HL-60/S4 treated with phorbol 12-myristate 13-acetate at 8.2 ng/mL for 4 days and 3 days (cell line): ENCODE data around the gene CCR4.
"Not testable (repeated sequence)": the region's sequence is repeated elsewhere in the genome, so short reads cannot be mapped to it uniquely, and the experiment has no call there.

ENCODE experiments used
- in situ Hi-C: fragments of 300-500 bp; cut with MboI; formaldehyde crosslinking; loops from 2 replicates; pipeline ENCODE4 v1.15.0; 2022; ENCODE audit warnings: low sequenced_read_pairs

The CCR4 gene

GRCh38 chr3:32977861-32978260, 26.4 kb downstream of the CCR4 start:
- in situ Hi-C loops, result no loop called here

GRCh38 chr3:32978331-32978730, 26.9 kb downstream of the CCR4 start:
- in situ Hi-C loops, result no loop called here

GRCh38 chr3:32983124-32983523, 31.7 kb downstream of the CCR4 start:
- in situ Hi-C loops, result no loop called here

- in situ Hi-C loops, result not testable (repeated sequence)
These were observed 33.5 kb downstream of the CCR4 start for GRCh38 chr3:32984918-32985317.

GRCh38 chr3:32989171-32989570, 37.7 kb downstream of the CCR4 start:
- in situ Hi-C loops, result no loop called here

GRCh38 chr3:32990116-32990515, 38.7 kb downstream of the CCR4 start:
- in situ Hi-C loops, result no loop called here

GRCh38 chr3:32991781-32992180, 40.3 kb downstream of the CCR4 start:
- in situ Hi-C loops, result no loop called here

- in situ Hi-C loops, result no loop called here
These were observed 40.9 kb downstream of the CCR4 start for GRCh38 chr3:32992310-32992686.

- in situ Hi-C loops, result no loop called here
These were observed 42.6 kb downstream of the CCR4 start for GRCh38 chr3:32994045-32994444.

- in situ Hi-C loops, result no loop called here
These were observed 43.7 kb downstream of the CCR4 start for GRCh38 chr3:32995098-32995497.

- in situ Hi-C loops, result no loop called here
These were observed 44.8 kb downstream of the CCR4 start for GRCh38 chr3:32996048-32996754.

- in situ Hi-C loops, result no loop called here
These were observed 45.3 kb downstream of the CCR4 start for GRCh38 chr3:32996755-32997091.

GRCh38 chr3:32998631-32999451, 47.4 kb downstream of the CCR4 start:
- in situ Hi-C loops, result no loop called here

- in situ Hi-C loops, result no loop called here
These were observed 49.4 kb downstream of the CCR4 start for GRCh38 chr3:33000691-33001385.

- in situ Hi-C loops, result no loop called here
These were observed 50.4 kb downstream of the CCR4 start for GRCh38 chr3:33001889-33002288.

GRCh38 chr3:33003308-33003707, 51.9 kb downstream of the CCR4 start:
- in situ Hi-C loops, result no loop called here

- in situ Hi-C loops, result no loop called here
These were observed 52.8 kb downstream of the CCR4 start for GRCh38 chr3:33004205-33004604.

GRCh38 chr3:33004961-33005360, 53.5 kb downstream of the CCR4 start:
- in situ Hi-C loops, result no loop called here
